GM12891 (cell line): ENCODE data around the gene HMGB1.

ENCODE experiments used
- POLR2A ChIP-seq: IDR thresholded peaks from 2 replicates; pipeline ENCODE4 v1.6.1; 2011; ENCODE audit warnings: low read depth, low read length, control low read depth
- POLR2AphosphoS5 ChIP-seq: IDR thresholded peaks from 2 replicates; pipeline ENCODE4 v1.6.1; 2011; ENCODE audit warnings: low read depth, low read length, control low read depth
- SPI1 ChIP-seq: IDR thresholded peaks from 2 replicates; pipeline ENCODE4 v1.6.1; 2011; ENCODE audit warnings: low read depth, low read length, control low read depth

DNA sequence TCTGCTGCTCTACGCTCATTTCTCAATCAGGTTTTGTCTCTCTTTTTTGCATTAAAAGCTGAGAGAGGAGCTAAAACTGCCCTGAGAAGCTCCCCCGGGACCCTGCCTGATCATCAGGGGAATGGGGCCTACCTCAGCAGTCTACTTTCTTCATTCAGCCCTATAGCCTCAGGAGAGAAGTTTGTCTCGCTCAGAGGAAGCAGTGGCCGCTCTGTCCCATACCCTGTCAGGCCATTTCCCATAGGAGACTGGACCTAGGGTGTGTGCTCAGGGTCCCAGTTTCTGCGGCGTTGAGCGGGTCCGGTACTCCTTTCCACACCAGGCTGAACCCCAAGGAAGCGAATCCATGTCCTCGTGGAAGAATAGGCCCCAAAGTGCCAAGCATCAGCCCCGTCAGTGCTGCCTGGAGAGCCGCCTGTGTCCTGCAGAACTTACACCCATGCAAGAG is 21.8 kb downstream of the HMGB1 start:
- TF ChIP-seq SPI1, result no peak
- no peak for TF ChIP-seq POLR2AphosphoS5
- TF ChIP-seq POLR2A, result no peak
